H9 (cell line): ENCODE results near the gene NHLH1. TPM values are rescaled to one million over a fixed set of nuclear protein-coding genes. Genes with fewer than 3 reads are reported as not detected.

Experiments
- DNase-seq: peaks from one replicate; pipeline ENCODE4 v3.0.0-alpha.2; 2017
- H2AFZ ChIP-seq: one replicate; pipeline ENCODE4 v1.6.1; 2013; ENCODE audit warnings: mild to moderate bottlenecking, low read length, control low read depth, moderate library complexity
- H2AK5ac ChIP-seq: 2 replicates; pipeline ENCODE4 v1.6.1; 2013; ENCODE audit warnings: low read length, control low read depth, mixed read lengths; ENCODE audit not compliant: insufficient read length
- H2BK120ac ChIP-seq: one replicate; pipeline ENCODE4 v1.6.1; 2013; ENCODE audit warnings: low read depth, mild to moderate bottlenecking, low read length, control low read depth, inconsistent platforms; ENCODE audit not compliant: poor library complexity, severe bottlenecking
- H2BK12ac ChIP-seq: 2 replicates; pipeline ENCODE4 v1.6.1; 2013; ENCODE audit warnings: low read length, control low read depth, mixed read lengths, low read depth; ENCODE audit not compliant: insufficient read length
- H2BK15ac ChIP-seq: 2 replicates; pipeline ENCODE4 v1.6.1; 2013; ENCODE audit warnings: low read depth, low read length, control low read depth
- H2BK20ac ChIP-seq: one replicate; pipeline ENCODE4 v1.6.1; 2013; ENCODE audit warnings: low read depth, mild to moderate bottlenecking, low read length, control low read depth, inconsistent platforms; ENCODE audit not compliant: poor library complexity, severe bottlenecking
- H2BK5ac ChIP-seq: 2 replicates; pipeline ENCODE4 v1.6.1; 2013; ENCODE audit warnings: low read length, control low read depth, mixed read lengths; ENCODE audit not compliant: insufficient read length
- H3K14ac ChIP-seq: 2 replicates; pipeline ENCODE4 v1.6.1; 2013; ENCODE audit warnings: low read length, control low read depth; ENCODE audit not compliant: insufficient read depth
- H3K18ac ChIP-seq: 2 replicates; pipeline ENCODE4 v1.6.1; 2013; ENCODE audit warnings: low read depth, mild to moderate bottlenecking, mixed read lengths, low read length, control low read depth; ENCODE audit not compliant: insufficient read length
- H3K23ac ChIP-seq: 2 replicates; pipeline ENCODE4 v1.6.1; 2013; ENCODE audit warnings: low read length, control low read depth, mixed read lengths, low read depth; ENCODE audit not compliant: insufficient read length
- H3K23me2 ChIP-seq: 2 replicates; pipeline ENCODE4 v1.6.1; 2013; ENCODE audit warnings: low read depth, mild to moderate bottlenecking, mixed read lengths, low read length, control low read depth; ENCODE audit not compliant: insufficient read length, poor library complexity, severe bottlenecking
- H3K27ac ChIP-seq: 2 replicates; pipeline ENCODE4 v1.5.1; 2013; ENCODE audit warnings: low read length, control low read depth, mixed read lengths, low read depth; ENCODE audit not compliant: insufficient read length
- H3K27me3 ChIP-seq: 2 replicates; pipeline ENCODE4 v1.6.1; 2013; ENCODE audit warnings: low read length, control low read depth, inconsistent platforms; ENCODE audit not compliant: insufficient read depth
- H3K4ac ChIP-seq: 2 replicates; pipeline ENCODE4 v1.6.1; 2013; ENCODE audit warnings: low read depth, mild to moderate bottlenecking, control low read depth, inconsistent platforms, low read length, moderate library complexity
- H3K4me1 ChIP-seq: 2 replicates; pipeline ENCODE4 v1.6.1; 2013; ENCODE audit warnings: low read length, control low read depth, inconsistent platforms; ENCODE audit not compliant: insufficient read depth
- H3K4me2 ChIP-seq: 2 replicates; pipeline ENCODE4 v1.6.1; 2013; ENCODE audit warnings: low read length, control low read depth, mixed read lengths; ENCODE audit not compliant: insufficient read length, insufficient read depth
- H3K56ac ChIP-seq: 2 replicates; pipeline ENCODE4 v1.6.1; 2013; ENCODE audit warnings: low read depth, mild to moderate bottlenecking, mixed read lengths, low read length, control low read depth; ENCODE audit not compliant: insufficient read length
- H3K79me1 ChIP-seq: 2 replicates; pipeline ENCODE4 v1.6.1; 2013; ENCODE audit warnings: low read depth, mild to moderate bottlenecking, moderate library complexity, low read length, control low read depth, inconsistent platforms; ENCODE audit not compliant: insufficient read depth, poor library complexity, severe bottlenecking
- H3K79me2 ChIP-seq: 2 replicates; pipeline ENCODE4 v1.6.1; 2013; ENCODE audit warnings: low read length, control low read depth, inconsistent platforms; ENCODE audit not compliant: insufficient read depth
- H3K9ac ChIP-seq: 2 replicates; pipeline ENCODE4 v1.6.1; 2013; ENCODE audit warnings: low read length, control low read depth, mixed read lengths; ENCODE audit not compliant: insufficient read length; ENCODE audit errors: extremely low read depth
- H3K9me3 ChIP-seq: one replicate; pipeline ENCODE4 v1.6.1; 2013; ENCODE audit warnings: low read depth, low read length, inconsistent platforms; ENCODE audit not compliant: control insufficient read depth
- H3T11ph ChIP-seq: one replicate; pipeline ENCODE4 v1.6.1; 2013; ENCODE audit warnings: mild to moderate bottlenecking, low read length, control low read depth, inconsistent platforms
- H4K20me1 ChIP-seq: one replicate; pipeline ENCODE4 v1.6.1; 2013; ENCODE audit not compliant: control insufficient read depth, insufficient read length, insufficient read depth
- H4K5ac ChIP-seq: 2 replicates; pipeline ENCODE4 v1.6.1; 2013; ENCODE audit warnings: low read depth, mild to moderate bottlenecking, mixed read lengths, low read length, control low read depth; ENCODE audit not compliant: insufficient read length
- H4K8ac ChIP-seq: replicated peaks from 2 replicates; pipeline ENCODE4 v1.6.1; 2013; ENCODE audit warnings: low read length, control low read depth, mixed read lengths, low read depth; ENCODE audit not compliant: insufficient read length
- H4K91ac ChIP-seq: 2 replicates; pipeline ENCODE4 v1.6.1; 2013; ENCODE audit warnings: low read depth, mild to moderate bottlenecking, moderate library complexity, mixed read lengths, low read length, control low read depth; ENCODE audit not compliant: insufficient read length
- H3K27ac Mint-ChIP-seq, 3 experiments: 2 replicates in 2 of 3; 3 replicates in 1 of 3; pipeline ENCODE4 v1.8.0; 2020 to 2021; ENCODE audit warnings: mixed read lengths in 3 of 3, mild to moderate bottlenecking in 1 of 3, moderate library complexity in 1 of 3
- H3K27me3 Mint-ChIP-seq: 2 replicates; pipeline ENCODE4 v1.8.0; 2021; ENCODE audit warnings: low read depth, mild to moderate bottlenecking, moderate library complexity, mixed read lengths
- H3K36me3 Mint-ChIP-seq, 3 experiments: 2 replicates in 2 of 3; 3 replicates in 1 of 3; pipeline ENCODE4 v1.8.0; 2020 to 2021; ENCODE audit warnings: low read depth in 3 of 3, mixed read lengths in 3 of 3; ENCODE audit not compliant: insufficient read depth in 1 of 3
- H3K4me1 Mint-ChIP-seq, 2 experiments: 2 replicates each; pipeline ENCODE4 v1.8.0; 2020; ENCODE audit warnings: mixed read lengths in 2 of 2
- H3K4me3 Mint-ChIP-seq, 2 experiments: 2 replicates in 1 of 2; 3 replicates in 1 of 2; pipeline ENCODE4 v1.8.0; 2020 to 2021; ENCODE audit warnings: mild to moderate bottlenecking in 2 of 2, mixed read lengths in 2 of 2, moderate library complexity in 1 of 2
- H3K9me3 Mint-ChIP-seq, 2 experiments: 2 replicates in 1 of 2; 3 replicates in 1 of 2; pipeline ENCODE4 v1.8.0; 2020; ENCODE audit warnings: mild to moderate bottlenecking in 2 of 2, mixed read lengths in 2 of 2, moderate library complexity in 1 of 2
- WGBS: extraction: QIAGEN DNeasy Blood & Tissue Kit; methylation state at CpG from one replicate; pipeline ENCODE4 v1.1.7; 2013; ENCODE audit warnings: missing lambda C conversion rate, low lambda C conversion rate, mixed read lengths; ENCODE audit not compliant: insufficient read length; ENCODE audit errors: extremely low coverage; 5-methylcytosine and 5-hydroxymethylcytosine counted together
- total RNA-seq: library from RNA; stranded (reverse); gene quantifications from 2 replicates; pipeline ENCODE4 v1.2.1, GENCODE V29; 2021
- TF ChIP-seq, protein P1 (sequence below): fragments of 200-600 bp; sonication (generic); conservative IDR thresholded peaks from 3 replicates; pipeline ENCODE4 v1.8.0; 2021; ENCODE audit warnings: antibody characterized with exemption, mild to moderate bottlenecking

The NHLH1 gene
- total RNA-seq, 1 experiment from 2014 or later, result 1.5 TPM

DNA sequence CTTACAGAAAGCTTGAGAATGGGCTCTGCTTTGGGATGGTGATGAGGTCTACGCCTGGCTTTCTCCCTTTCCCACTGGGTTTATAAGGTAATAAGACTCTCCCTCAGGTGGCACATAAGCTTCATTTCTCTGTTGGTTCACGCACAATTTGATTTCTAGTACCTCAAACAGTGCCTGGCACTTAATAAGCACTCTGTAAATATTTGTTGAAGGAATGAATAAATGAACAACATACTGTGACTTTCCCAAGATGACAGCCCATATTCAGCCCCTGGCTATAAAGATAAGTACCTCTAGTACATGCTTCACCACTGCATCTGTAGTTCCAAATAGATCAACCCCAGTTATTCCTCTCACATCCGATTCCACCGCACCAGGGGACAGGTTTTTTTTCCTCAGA, 41.6 kb upstream of the NHLH1 start:
- Histone ChIP-seq H4K20me1 (no peaks in the 10 kb centered on the region), H3K14ac (no peak overlapping the region), H3K56ac (no peak overlapping the region), H2AFZ (no peak overlapping the region), H3K23ac (no peak overlapping the region), H4K91ac (no peak overlapping the region), H3K79me1 (no peaks in the 10 kb centered on the region), H3K4ac (no peak overlapping the region), H2BK12ac (no peak overlapping the region), H2BK15ac (no peak overlapping the region), H4K8ac (no peak overlapping the region), H3K27ac (no peak overlapping the region), H3K18ac (no peak overlapping the region), H3K4me2 (no peak overlapping the region), H2BK20ac (no peak overlapping the region), H3K23me2 (no peaks in the 10 kb centered on the region), H2AK5ac (no peak overlapping the region), H3K9me3 (no peaks in the 10 kb centered on the region), H2BK120ac (no peak overlapping the region), H3K27me3 (no peaks in the 10 kb centered on the region), H3K79me2 (no peaks in the 10 kb centered on the region), H3K4me1 (no peaks in the 10 kb centered on the region), H3K9ac (no peak overlapping the region), H3T11ph (no peak overlapping the region), H2BK5ac (no peak overlapping the region), H4K5ac (no peak overlapping the region)
- Mint-ChIP-seq H3K4me1 (no peaks in the 10 kb centered on the region), H3K9me3 (no peaks in the 10 kb centered on the region), H3K27ac (peak overlapping the region in 1 of 3 experiments; percentile 9; a peak in 1 of 7 replicates), H3K4me3 (no peak overlapping the region), H3K36me3 (peaks cover 21 to 74% (median 64%) of the 10 kb centered on the region in 3 experiments; a peak in 6 of 7 replicates), H3K27me3 (no peaks in the 10 kb centered on the region)
- TF ChIP-seq, protein P1, sequence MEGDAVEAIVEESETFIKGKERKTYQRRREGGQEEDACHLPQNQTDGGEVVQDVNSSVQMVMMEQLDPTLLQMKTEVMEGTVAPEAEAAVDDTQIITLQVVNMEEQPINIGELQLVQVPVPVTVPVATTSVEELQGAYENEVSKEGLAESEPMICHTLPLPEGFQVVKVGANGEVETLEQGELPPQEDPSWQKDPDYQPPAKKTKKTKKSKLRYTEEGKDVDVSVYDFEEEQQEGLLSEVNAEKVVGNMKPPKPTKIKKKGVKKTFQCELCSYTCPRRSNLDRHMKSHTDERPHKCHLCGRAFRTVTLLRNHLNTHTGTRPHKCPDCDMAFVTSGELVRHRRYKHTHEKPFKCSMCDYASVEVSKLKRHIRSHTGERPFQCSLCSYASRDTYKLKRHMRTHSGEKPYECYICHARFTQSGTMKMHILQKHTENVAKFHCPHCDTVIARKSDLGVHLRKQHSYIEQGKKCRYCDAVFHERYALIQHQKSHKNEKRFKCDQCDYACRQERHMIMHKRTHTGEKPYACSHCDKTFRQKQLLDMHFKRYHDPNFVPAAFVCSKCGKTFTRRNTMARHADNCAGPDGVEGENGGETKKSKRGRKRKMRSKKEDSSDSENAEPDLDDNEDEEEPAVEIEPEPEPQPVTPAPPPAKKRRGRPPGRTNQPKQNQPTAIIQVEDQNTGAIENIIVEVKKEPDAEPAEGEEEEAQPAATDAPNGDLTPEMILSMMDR, result no peak
- WGBS, result no CpG with 5 or more reads among the region's 4 CpGs
- DNase-seq, result no peak
